CD4-positive, alpha-beta T cell treated with Interleukin-2 at 100 ng/mL for 4 hours (primary cell): ENCODE results near the gene IGFBP4.
A peak's percentile ranks its signal among the peaks of the same experiment; 100 is the strongest.

Experiments used
- DNase-seq: peaks from one replicate; pipeline ENCODE4 v3.0.0-alpha.2; 2020; ENCODE audit warnings: low spot score

Gene IGFBP4

DNA sequence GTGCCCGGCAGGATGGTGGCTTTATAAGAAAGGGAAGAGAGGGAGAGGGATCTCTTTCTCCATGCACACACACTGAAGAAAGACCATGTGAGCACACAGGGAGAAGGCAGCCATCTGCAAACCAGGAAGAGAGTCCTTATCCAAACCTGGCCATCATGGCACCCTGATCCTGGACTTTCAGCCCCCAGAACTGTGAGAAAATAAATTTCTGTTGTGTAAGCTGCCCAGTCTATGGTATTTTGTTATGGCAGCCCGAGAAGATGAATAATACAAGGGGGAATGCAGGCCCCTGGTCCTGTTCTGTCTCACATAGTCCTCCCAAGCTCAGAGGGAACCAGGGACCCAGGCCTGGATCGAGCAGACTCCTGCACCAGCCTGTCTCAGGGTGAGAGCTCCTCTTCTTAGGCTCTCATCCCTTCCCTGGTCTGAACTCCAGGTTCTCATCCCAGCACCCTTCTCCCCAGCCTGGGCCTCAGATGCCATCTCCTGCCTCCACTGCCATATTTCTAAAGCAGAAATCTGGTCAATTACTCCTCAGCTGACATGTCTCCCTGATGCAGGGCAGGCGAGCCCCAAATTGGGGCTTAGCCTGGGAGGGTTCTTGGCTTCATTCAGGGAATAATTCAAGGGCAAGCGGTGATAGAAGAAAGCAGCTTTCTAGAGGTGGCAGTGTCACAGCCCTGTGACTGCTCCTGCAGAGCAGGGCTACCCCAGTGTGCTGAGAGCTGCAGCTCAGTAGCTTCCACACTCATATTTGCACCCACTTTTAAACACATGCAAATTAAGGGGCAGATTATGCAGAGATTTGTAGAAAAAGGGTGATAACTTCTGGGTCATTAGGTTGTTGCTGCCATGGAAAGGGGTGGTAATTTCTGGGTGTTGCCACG lies 28.8 kb downstream of the IGFBP4 start:
- DNase-seq: no peak

DNA sequence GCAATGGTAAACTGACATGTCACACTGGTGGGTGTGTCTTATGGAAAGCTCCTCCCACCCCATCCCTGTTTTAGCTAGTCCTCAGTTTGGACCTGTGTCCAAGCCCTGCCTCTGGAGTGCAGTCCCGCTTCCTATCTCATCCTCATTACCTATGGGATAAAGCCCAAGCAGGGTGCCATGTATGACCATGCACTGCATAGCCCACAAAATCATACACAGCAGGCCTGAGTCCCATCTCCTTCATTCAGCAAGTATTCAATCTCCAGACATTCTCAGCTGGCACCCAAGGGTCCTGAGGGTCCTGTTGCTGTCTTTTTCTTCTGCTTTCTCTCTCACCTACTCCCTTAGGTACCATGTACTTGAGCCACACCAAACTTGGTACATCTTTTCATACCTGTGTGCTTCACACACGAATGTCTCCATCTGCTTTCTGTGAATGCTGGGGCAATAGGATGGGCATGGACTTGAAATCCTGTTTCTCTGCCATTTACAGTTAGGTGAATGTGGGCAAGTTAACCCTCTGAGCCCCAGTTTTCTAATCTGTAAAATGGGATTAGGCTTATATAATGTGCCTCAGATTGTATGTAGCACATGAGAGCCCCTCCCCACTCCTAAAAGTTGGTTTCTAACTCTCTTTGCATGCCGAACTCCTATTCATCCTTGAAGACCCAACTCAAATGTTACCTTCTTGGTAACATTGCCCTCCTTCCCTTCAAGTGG lies 29.6 kb downstream of the IGFBP4 start:
- no peak for DNase-seq

DNA sequence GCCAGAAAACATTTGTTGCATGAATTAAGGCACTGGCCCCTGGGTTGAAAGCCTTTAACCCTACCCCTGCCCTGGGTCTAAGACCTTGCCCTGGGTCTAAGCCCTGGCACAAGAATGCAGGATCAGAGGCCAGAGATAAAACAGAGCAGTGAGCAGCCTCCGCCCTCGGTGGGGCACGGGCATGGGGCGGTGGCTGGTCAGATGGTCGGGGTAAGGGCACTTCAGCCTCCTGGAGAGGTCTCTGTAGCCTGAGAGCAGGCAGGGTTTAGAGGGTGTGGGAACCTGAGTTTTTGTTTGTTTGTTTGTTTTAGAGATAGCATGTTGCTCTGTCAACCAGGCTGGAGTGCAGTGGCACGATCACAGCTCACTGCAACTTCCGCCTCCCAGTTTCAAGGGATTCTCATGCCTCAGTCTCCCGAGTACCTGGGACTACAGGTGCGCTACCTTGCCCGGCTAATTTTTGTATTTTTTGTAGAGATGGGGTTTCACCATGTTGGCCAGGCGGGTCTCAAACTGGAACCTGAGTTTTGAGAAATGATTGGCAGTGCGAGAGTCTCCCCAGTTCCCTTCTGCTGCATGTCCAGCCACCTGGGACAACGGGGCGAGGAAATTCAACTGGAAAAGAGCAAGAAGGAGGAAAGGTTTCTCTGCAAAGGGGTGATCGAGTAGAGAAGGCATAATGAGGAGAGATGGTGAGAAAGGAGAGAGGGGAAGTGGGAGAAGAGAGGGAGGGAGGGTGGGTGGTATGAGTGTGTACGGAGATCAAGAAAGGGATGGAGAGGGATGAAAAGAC lies 30.5 kb downstream of the IGFBP4 start:
- DNase-seq: no peak

DNA sequence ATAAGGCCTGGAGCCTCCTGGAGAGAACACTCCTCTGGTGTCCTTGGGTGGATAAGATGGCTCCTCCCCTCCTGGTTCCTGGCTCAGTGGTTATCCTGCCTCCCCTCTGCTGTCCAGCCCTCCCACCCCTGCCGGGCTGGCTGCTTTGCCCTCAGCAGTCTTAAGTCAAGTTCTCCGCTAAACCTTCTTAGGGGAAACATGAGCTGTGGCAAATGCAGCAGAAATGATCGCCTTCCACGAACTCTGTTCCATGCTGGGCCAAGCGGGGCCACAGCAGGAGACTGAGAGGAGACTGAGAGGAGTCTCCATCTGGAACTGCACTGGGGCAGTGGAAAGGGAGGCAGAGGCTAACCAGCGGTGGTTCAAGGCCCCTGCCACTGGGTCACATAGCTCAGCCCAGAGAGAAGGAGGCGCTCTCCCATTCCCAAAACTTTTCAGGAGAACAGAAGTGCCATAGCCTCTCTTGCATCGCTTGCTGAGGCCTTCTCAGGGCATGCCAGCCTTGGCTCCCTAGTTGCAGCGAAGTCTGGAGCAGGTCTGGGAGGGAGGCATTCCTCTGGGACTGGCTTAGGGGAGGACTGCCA lies 31.3 kb downstream of the IGFBP4 start:
- no peak for DNase-seq

DNA sequence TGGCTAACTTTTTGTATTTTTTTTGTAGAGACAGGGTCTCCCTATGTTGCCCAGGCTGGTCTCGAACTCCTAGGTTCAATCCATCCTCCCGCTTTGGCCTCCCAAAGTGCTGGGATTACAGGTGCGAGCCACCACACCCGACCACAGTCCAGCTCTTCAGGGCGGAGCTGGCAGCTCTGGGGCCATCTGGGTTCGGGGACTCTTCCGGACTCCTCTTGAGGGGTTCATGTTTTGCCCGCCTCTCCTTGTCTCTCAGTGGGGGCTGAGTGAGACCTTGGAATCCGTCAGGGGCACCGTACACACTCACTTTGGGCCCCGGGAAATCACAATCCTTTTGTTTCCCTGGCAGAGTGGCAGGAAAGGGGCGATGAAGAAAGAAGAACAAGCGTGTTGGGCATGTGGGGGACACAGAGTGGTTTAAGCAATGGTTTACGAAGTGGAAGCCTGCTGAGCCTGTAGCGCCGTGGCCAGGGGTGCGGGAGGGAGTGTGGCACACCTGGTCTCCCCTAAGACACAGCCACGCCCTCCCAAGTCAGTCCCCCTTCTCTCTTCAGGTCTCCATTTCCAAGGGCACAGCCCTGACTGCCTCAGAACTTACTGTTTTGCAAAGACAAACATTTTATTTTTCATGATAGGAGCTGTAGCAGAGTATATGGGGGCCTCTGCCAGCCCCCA lies 32.1 kb downstream of the IGFBP4 start:
- no peak for DNase-seq

DNA sequence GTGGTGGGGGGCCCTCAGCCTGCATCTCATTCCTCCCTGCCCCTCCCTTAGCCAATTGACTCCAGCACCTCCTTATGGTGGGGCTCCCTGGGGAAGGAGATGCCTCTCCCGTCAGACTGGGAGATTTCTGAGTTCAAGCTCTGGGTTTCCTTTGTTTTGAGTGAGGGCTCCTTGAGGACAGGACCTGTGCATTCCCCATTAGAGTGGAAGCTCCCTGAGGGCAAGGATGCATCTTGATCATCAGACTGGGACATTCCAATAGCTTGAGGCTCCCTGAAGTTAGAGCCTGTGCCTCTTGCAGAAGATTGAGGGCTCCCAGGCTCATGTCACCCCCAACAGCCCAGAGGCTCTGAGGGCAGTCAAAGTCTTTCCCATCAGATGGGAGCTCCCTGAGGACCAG lies 34.5 kb downstream of the IGFBP4 start:
- no peak for DNase-seq

DNA sequence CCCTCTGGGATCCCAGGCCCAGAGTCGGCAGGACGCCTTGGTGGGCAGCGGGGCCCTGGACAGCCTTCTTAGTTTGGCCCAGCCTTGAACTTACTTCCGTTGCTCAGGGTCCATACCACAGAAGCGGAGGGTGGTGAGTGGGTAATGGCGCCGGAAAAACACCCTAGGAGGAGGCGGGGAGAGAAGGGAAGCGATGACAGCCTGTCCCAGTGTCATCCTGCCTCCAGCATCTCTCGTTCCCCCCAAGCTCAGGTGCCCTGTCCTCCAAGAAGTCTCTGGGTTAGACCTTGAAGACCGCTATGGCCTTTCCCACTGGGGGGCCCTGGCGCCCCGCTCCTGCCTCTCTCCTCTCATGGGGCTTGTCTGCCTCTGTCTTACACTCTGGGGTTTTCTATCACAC lies 35.2 kb downstream of the IGFBP4 start:
- no peak for DNase-seq

DNA sequence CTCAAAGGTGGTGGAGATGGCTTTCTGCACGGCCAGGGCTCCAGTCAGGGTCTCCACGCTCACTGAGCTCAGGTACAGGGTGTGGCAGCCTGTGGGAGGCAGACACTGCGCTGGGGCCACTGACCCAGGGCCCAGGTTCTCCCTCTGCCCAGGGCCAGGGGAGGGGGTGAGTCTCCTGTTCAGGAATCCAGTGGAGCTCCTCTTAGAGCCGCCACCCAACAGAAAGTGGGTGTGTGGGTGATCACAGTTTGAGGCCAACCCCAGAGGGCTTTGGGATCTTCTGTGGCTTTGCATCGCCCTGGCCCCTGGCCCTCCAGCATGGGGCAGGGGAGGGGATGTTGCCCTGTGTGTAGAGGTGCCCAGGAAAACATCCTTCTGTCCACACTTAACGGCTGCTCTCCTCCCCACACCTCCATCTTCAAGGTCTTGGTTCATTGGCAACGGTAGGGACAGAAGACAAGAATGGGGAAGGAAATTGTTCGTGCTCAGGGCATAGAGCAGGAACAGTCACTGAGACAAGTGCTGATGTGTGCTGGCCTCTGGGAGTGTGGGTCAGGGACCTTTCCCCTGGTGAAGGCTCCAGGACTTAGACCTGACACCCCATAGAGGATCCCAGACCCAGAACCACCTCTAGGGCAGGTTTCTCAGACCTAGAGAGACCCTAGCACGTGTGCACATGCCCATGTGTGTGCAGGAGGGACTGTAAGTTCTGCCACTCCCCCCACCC lies 36.7 kb downstream of the IGFBP4 start:
- DNase-seq: no peak

DNA sequence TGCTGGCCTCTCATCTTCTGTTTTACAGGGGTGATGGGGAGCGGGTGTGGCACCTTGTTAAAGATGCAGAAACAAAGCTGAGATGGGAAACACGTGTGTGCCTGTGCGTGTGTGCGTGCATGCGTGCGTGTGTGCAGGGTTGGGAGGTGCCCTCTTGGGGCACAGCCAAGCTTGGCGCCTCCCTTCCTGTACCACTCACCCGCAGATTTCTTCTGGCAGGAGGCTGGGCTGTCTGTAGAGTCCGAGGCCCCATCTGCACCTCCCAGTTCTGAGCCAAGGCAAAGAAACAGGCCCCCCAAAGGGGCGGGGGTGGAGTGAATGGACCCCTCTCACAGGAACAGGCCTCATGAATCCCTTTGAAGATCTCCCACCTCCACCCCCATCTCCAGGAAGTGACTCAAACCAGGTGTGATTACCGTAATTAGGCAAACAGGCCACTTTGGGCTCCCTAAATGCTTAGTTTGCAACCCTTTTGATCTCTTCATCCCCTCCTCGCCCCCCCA lies 37.3 kb downstream of the IGFBP4 start:
- peak; percentile 84 for DNase-seq

DNA sequence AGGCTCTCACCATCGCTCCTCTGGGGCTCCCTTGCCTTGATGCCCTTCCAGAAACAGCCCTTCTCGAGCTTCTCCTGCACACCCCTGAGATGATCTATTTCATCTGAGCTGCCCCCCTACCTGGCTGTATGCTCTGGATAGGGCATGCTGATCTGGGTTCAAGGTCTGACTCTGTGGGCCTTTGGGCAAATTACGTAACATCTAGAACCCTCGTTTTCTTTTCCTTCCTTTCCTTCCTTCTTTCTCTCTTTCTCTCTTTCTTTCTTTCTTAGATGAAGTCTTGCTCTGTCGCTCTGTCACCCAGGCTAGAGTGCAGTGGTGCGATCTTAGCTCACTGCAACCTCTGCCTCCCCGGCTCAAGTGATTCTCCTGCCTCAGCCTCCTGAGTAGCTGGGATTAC lies 37.9 kb downstream of the IGFBP4 start:
- DNase-seq: no peak

DNA sequence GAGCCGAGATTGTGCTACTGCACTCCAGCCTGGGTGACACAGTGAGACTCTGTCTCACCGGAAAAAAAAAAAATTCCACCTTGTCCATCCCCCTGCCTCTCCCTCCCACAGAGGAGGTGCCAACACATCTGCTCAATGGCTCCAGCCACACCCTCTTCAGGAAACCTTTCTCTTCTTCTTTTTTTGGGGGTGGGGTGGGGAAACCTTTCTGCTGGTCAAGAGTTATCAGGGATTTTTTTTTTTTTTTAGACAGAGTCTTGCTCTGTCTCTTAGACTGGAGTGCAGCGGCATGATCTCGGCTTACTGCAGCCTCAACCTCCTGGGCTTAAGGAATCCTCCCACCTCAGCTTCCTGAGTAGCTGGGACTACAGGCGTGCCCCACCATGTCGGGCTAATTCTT lies 39.5 kb downstream of the IGFBP4 start:
- DNase-seq: no peak

DNA sequence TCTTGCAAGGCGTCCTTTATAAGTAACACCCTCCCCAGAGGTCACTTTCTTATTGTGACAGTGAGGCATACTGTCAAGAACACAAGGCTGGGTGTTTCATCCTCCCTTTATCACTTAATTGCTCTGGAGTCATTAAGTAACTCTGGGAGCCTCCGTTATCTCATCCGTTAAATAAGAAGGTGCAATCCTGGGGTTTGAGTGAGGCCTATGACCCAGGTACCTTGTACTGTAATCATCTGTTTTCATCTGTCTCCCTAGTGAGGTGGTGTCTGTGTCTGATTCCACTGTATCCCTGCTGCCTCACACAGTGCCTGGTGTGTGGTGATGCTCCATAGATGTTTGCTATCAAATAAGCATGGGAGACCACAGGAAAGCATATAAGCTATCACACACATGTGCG lies 40.4 kb downstream of the IGFBP4 start:
- no peak for DNase-seq

DNA sequence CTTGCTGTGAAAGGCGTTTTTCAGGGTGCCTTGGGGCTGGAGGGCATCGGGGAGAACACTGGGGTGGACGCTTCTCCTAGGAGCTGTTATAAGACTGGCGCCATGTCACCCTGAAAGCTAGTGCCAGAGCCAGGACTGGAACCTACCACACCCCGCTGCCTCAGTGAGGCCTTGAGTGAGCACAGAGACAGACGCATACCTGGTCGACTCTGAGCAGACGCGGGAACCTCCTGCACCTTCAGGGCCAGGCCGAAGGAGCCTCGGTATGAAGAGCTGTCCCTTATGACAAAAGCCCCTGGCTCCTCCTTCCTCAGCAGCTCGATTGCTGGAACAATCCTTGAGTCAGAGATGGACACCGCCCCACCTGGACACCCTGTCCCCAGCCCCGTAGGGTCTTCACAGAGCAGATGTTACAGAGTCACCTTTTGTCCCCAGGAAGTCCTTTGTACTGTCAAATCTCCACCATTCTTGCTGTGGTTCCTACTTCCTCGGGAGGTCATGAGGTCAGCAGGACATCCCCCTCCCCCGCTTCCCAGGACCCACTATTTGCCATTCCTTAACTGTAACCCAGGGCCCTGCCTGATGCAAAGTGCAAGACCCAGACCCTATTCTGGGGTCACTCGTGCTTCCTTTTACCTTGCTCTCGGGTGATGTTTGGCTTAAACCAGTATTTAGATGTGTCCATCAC lies 41.2 kb downstream of the IGFBP4 start:
- DNase-seq: no peak

DNA sequence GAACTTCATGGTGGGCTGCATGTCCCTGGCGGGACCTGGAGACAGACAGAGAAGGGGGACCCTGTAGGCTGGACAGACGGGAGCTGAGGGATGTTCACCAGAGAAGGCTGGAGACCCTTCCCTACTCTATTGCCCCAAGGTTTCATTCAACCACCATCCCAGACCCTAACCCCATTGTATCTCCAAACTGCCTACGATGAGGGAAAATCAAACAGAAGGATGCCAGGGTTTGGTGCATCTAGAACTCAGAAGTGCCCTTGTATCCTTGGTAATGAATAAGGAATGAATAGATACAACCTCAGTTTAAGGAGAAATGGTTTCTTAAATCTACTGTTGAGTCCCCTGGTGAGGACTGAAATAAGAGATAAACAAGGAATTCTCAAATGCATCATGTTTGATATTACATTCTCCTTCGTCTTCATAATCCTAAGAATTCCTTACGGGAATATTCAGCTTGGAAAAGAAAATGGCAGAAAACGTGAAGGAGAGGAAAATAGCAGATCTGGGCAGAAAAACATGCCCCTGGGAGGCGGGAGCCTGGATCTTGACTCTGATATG lies 41.8 kb downstream of the IGFBP4 start:
- DNase-seq: no peak

DNA sequence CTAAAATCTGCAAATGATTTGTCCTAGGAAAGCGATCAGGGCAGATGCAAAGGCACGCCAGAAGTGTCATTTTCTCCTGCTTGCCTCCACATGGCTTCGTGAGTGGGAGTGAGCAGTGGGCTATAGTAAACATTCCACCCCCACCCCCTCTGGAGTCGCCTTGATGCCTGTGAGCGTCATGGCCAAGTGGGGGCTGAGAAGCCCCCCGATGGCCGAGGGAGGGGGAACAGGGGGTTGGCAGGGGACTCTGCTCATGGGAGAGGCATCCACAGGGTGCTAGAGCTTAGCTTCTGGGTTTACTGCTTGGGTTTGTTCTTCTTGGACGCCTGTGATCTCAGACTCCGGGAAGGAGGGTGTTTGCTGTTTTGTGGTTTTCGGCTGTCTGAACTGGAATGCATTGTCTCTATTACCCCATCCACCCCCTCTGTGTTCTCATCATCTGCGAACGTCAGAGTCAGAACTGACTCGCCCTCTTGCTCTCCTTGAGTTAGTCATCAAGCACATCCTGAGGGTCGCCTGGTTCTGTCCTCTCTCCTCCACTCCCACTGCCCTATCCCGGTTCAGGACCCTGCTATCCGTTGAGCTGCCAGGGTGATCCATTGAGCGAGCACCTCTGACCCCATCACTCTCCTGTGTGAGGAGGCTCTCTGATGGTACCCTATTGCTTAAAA lies 42.7 kb downstream of the IGFBP4 start:
- peak; percentile 39 for DNase-seq

DNA sequence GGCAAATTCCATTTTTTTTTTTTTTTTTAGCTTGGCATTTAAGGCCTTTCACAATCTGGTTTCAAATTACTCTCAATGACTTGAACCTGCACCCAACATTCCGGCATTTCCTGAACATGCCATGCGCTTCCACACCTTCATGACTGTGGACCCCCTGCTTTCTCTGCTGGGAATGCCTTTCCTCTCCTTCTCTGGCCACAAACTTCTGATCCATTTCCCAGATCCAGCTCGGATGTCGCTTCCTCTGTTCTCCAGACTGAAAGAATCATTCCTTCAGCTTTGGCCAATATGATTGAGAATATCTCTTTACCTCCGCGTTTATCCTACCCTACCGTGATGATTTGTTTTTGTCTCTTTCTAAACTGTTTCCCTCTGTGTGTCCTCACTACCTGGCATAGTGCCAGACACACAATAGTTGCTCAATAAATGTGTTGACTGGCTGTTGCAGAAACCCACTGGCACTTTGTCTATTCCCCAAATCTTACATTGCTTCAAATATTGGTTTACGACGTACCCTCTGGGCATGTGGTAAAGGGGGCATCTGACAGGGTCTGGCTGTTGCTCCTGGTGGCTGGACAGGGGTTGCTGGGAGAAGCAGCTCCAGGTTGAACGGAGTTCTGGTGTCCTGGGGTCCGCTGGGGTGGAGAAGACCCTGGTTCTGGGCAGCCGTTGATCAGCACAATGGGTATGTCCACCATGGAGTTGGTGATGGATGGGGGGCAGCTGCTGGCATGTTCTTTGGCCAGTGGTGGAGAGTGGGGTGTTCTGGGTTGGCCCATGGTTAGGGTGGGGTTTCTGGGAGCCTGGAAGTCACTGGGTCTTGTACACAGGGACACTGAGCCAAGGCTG lies 43.5 kb downstream of the IGFBP4 start:
- DNase-seq: no peak

DNA sequence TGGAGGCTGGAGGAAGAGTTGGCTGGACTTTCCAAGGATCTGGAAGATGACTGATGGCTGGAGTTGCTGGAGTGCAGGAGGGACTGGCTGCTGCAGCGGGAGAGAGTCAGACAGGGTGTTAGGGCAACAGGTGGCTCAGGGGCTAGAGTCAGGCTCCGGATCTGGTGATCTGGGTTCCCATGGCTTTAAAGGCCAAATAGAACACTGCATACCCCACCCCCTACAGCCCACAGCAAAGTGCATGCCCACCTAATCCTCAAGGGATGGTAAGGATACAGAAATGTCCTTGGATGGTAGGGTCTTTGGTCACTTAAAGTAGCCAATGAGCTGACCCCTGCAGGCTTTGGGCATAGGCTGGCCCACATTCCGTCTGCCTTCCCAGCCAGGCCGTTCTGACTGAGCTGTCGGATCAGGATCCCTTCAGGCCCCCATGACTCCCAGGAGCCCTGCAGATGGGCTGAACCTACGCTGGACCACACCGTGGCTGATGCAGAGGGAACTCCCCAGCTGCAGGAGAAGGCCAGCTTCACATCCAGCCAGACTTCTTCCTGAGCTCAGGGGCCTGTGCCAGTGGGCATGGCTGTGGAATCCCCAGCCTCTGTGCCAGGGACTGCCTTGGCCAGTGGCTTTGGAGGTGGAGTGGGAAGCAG lies 44.2 kb downstream of the IGFBP4 start:
- DNase-seq: no peak

DNA sequence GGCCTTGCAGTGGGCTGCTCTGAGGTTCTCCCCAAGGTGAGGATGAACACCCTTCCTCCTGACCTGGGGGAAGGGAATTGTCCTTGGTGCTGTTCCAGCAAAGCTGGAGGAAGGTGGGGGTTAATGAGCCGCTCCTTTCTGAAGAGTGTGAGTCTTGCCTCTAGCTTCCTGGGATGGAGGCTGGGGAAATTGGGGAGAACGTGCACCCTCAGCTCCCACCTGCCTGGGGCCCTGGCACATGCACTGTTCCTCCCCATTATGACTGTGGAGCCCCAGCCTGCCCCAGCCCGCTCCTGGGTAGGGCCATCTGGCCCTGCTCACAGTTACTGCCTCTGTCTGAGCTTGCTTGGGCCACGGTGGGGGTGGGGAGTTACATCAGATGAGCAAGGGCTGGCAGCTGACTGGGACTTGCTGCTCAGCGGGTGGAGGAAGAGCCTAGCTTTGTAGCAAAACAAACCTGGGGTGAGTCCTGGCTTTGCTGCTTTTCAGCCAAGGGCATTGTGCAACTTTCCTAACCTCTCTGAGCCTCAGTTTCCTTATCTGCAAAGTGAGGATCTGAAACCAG lies 47.1 kb downstream of the IGFBP4 start:
- no peak for DNase-seq
